HEK293 (cell line): ENCODE measurements around the gene GNL3.
A peak's percentile ranks its signal among the peaks of the same experiment; 100 is the strongest.

Experiments
- CTCF ChIA-PET: fragments of 350-600 bp; formaldehyde crosslinking; extraction: SDS; loops from one replicate; lab custom pipeline; 2021; ENCODE audit warnings: antibody characterized with exemption; lab: Yijun Ruan, JAX
- POLR2A ChIA-PET: fragments of 300-600 bp; formaldehyde crosslinking; extraction: SDS; loops from one replicate; lab custom pipeline; 2020; ENCODE audit warnings: antibody characterized with exemption, inconsistent platforms; lab: Yijun Ruan, JAX
- H3K27ac ChIP-seq: fragments of 200-500 bp; sonication (Bioruptor generic); 2 replicates; pipeline ENCODE4 v1.5.1; 2014; ENCODE audit warnings: low read depth, low read length, control low read depth, inconsistent platforms; ENCODE audit errors: extremely low read depth
- H3K36me3 ChIP-seq, 2 experiments: fragments of 200-500 bp in 1 of 2; sonication (Bioruptor generic) in 1 of 2; 1 replicate in 1 of 2; 2 replicates in 1 of 2; pipeline ENCODE4 v1.5.1; 2014 to 2017; ENCODE audit warnings: inconsistent platforms in 2 of 2, low read length in 2 of 2; ENCODE audit not compliant: control insufficient read depth in 2 of 2, insufficient read depth in 1 of 2
- H3K4me1 ChIP-seq: fragments of 200-500 bp; sonication (Bioruptor generic); 2 replicates; pipeline ENCODE4 v1.5.1; 2014; ENCODE audit warnings: mild to moderate bottlenecking, low read length, inconsistent platforms; ENCODE audit not compliant: control insufficient read depth, insufficient read depth
- H3K4me3 ChIP-seq: 2 replicates; pipeline ENCODE4 v1.5.1; 2011; ENCODE audit warnings: low read depth, mild to moderate bottlenecking, control low read depth, low read length, moderate library complexity
- H3K9me3 ChIP-seq: fragments of 200-500 bp; sonication (Bioruptor generic); 2 replicates; pipeline ENCODE4 v1.5.1; 2014; ENCODE audit warnings: low read depth, low read length, inconsistent platforms; ENCODE audit not compliant: control insufficient read depth, insufficient read depth
- EGR2 ChIP-seq: fragments of 450-650 bp; formaldehyde crosslinking; IDR thresholded peaks from 2 replicates; pipeline ENCODE4 v1.5.1; 2016; ENCODE audit warnings: low read depth, missing biosample characterization, missing genetic modification characterization
- GLI2 ChIP-seq: fragments of 450-650 bp; formaldehyde crosslinking; IDR thresholded peaks from 2 replicates; pipeline ENCODE4; 2017; ENCODE audit warnings: missing biosample characterization, missing genetic modification characterization, low read depth, borderline replicate concordance
- KLF7 ChIP-seq: fragments of 450-650 bp; formaldehyde crosslinking; IDR thresholded peaks from 2 replicates; pipeline ENCODE4 v1.5.1; 2016; ENCODE audit warnings: missing biosample characterization, missing genetic modification characterization, borderline replicate concordance
- MYNN ChIP-seq: fragments of 450-650 bp; formaldehyde crosslinking; IDR thresholded peaks from 2 replicates; pipeline ENCODE4 v1.5.1; 2016; ENCODE audit warnings: missing biosample characterization, missing genetic modification characterization, borderline replicate concordance
- PATZ1 ChIP-seq: fragments of 450-650 bp; formaldehyde crosslinking; IDR thresholded peaks from 2 replicates; pipeline ENCODE4 v1.5.1; 2016; ENCODE audit warnings: missing biosample characterization, missing genetic modification characterization
- ZNF10 ChIP-seq: fragments of 450-650 bp; formaldehyde crosslinking; IDR thresholded peaks from 2 replicates; pipeline ENCODE4 v1.5.1; 2017; ENCODE audit warnings: missing biosample characterization, missing genetic modification characterization
- ZNF114 ChIP-seq: fragments of 450-650 bp; formaldehyde crosslinking; IDR thresholded peaks from 2 replicates; pipeline ENCODE4 v1.5.0; 2017; ENCODE audit warnings: missing biosample characterization, missing genetic modification characterization
- ZNF2 ChIP-seq: fragments of 450-650 bp; formaldehyde crosslinking; IDR thresholded peaks from 2 replicates; pipeline ENCODE4 v1.5.1; 2016; ENCODE audit warnings: missing biosample characterization, missing genetic modification characterization
- ZNF274 ChIP-seq, 2 experiments: fragments of 200-500 bp in 1 of 2; fragments of 450-650 bp in 1 of 2; sonication (Bioruptor generic) in 1 of 2; formaldehyde crosslinking in 1 of 2; IDR thresholded peaks; 2 replicates each; pipeline versions ENCODE4 v1.5.1 to v1.6.1; 2014 to 2016; ENCODE audit warnings: borderline replicate concordance in 1 of 2, inconsistent platforms in 1 of 2, low read length in 1 of 2, missing biosample characterization in 1 of 2, missing genetic modification characterization in 1 of 2
- ZNF518A ChIP-seq: fragments of 450-650 bp; formaldehyde crosslinking; conservative IDR thresholded peaks from 2 replicates; pipeline ENCODE4 v1.5.1; 2016; ENCODE audit warnings: low read depth, missing biosample characterization, missing genetic modification characterization
- ZNF561 ChIP-seq: fragments of 450-650 bp; IDR thresholded peaks from 2 replicates; pipeline ENCODE4 v1.5.1; 2018; ENCODE audit warnings: missing biosample characterization, missing genetic modification characterization, borderline replicate concordance
- ZNF610 ChIP-seq: fragments of 450-650 bp; formaldehyde crosslinking; IDR thresholded peaks from 2 replicates; pipeline ENCODE4 v1.5.1; 2016; ENCODE audit warnings: missing biosample characterization, missing genetic modification characterization, borderline replicate concordance
- ZNF626 ChIP-seq: fragments of 450-650 bp; sonication (Bioruptor Pico); formaldehyde crosslinking; IDR thresholded peaks from 2 replicates; pipeline ENCODE4 v1.5.1; 2018; ENCODE audit warnings: missing biosample characterization, missing genetic modification characterization, inconsistent platforms
- ZNF645 ChIP-seq: fragments of 450-650 bp; formaldehyde crosslinking; IDR thresholded peaks from 2 replicates; pipeline ENCODE4; 2016; ENCODE audit warnings: missing biosample characterization, missing genetic modification characterization
- ZNF692 ChIP-seq: fragments of 450-650 bp; formaldehyde crosslinking; IDR thresholded peaks from 2 replicates; pipeline ENCODE4 v1.5.1; 2016; ENCODE audit warnings: missing biosample characterization, missing genetic modification characterization
- ZNF843 ChIP-seq: fragments of 450-650 bp; formaldehyde crosslinking; IDR thresholded peaks from 2 replicates; pipeline ENCODE4 v1.5.1; 2016; ENCODE audit warnings: missing biosample characterization, missing genetic modification characterization
- ZSCAN18 ChIP-seq: fragments of 450-650 bp; formaldehyde crosslinking; IDR thresholded peaks from 2 replicates; pipeline ENCODE4 v1.5.1; 2016; ENCODE audit warnings: missing biosample characterization, missing genetic modification characterization

GNL3 gene

GRCh38 chr3:52636673-52637072, 49.2 kb upstream of the GNL3 start (continued):
- no peak for TF ChIP-seq ZSCAN18
- TF ChIP-seq ZNF692 (tag by site-specific recombination) = peak; percentile 74
- no peak for TF ChIP-seq ZNF626 (tag by site-specific recombination)
- TF ChIP-seq EGR2 = no peak
- TF ChIP-seq ZNF843 (tag by site-specific recombination) = peak; percentile 80
- TF ChIP-seq ZNF645 (tag by site-specific recombination) = no peak

GRCh38 chr3:52645549-52645948, 40.3 kb upstream of the GNL3 start:
- Histone ChIP-seq H3K4me3 (no peak overlapping the region), H3K4me1 (no peaks in the 10 kb centered on the region), H3K27ac (no peak overlapping the region), H3K36me3 (peaks cover 28 to 86% of the 10 kb centered on the region in 2 experiments), H3K9me3 (no peaks in the 10 kb centered on the region)
- TF ChIP-seq ZNF10 = no peak
- TF ChIP-seq KLF7 (tag by site-specific recombination) = no peak
- no peak for TF ChIP-seq MYNN (tag by site-specific recombination)
- TF ChIP-seq ZNF561 = no peak
- no peak for TF ChIP-seq ZNF610 (tag by site-specific recombination)
- POLR2A ChIA-PET = no interaction called here
- CTCF ChIA-PET = no interaction called here

GRCh38 chr3:52649461-52650210, 36.2 kb upstream of the GNL3 start:
- no peak overlapping the region for H3K27ac ChIP-seq
- POLR2A ChIA-PET = no interaction called here
- TF ChIP-seq ZNF645 (tag by site-specific recombination) (no peak), GLI2 (tag by site-specific recombination) (no peak), ZNF2 (no peak), ZNF114 (no peak), ZNF274 (IDR thresholded peaks at IDR 0.05; ENCODE audit: low read length) (no peak), ZNF274 (tag by site-specific recombination; IDR thresholded peaks at IDR 0.05; ENCODE audit: borderline replicate concordance) (no peak), ZNF518A (tag by site-specific recombination) (no peak), PATZ1 (tag by site-specific recombination) (no peak), MYNN (tag by site-specific recombination) (no peak)

More at GRCh38 chr3:52649461-52650210, 36.2 kb upstream of the GNL3 start:
- H3K9me3 ChIP-seq = no peaks in the 10 kb centered on the region
- peaks cover 19 to 84% of the 10 kb centered on the region in 2 experiments for H3K36me3 ChIP-seq
- H3K4me1 ChIP-seq = no peaks in the 10 kb centered on the region
- CTCF ChIA-PET = no interaction called here
- H3K4me3 ChIP-seq = no peak overlapping the region
